Mesenteric fat pad (tissue), 1 donor: ENCODE measurements around the gene LRRTM4. TPM values are rescaled to one million over a fixed set of nuclear protein-coding genes. Genes with fewer than 3 reads are reported as not detected.

Experiments used
- DNase-seq: peaks from one replicate; pipeline ENCODE4 v3.0.0-alpha.2; 2020; ENCODE audit warnings: low spot score
- total RNA-seq: library from RNA; stranded (reverse); fragmentation: NEBNext Ultra II Directional; extraction: Animal tissue kit (Norgen Biotek cat#: 25700); gene quantifications from one replicate; pipeline ENCODE4 v1.2.1, GENCODE V29; 2021
- donor health status: DM: yes; HTN: yes; CAD: no.

LRRTM4 gene
- total RNA-seq, 1 donor from 2014 or later, result 0.55 TPM

- no peak for DNase-seq
Measured at GRCh38 chr2:77001895-77002294, 520.3 kb downstream of the LRRTM4 start.

GRCh38 chr2:76998704-76999103 is 523.5 kb downstream of the LRRTM4 start:
- DNase-seq, result no peak

GRCh38 chr2:76998152-76998551 is 524.0 kb downstream of the LRRTM4 start:
- DNase-seq, result no peak

- no peak for DNase-seq
Measured at GRCh38 chr2:76997296-76997695, 524.9 kb downstream of the LRRTM4 start.

- DNase-seq, result no peak
Measured at GRCh38 chr2:76985387-76986136, 536.6 kb downstream of the LRRTM4 start.

GRCh38 chr2:76984359-76984758 is 537.8 kb downstream of the LRRTM4 start:
- DNase-seq, result no peak

GRCh38 chr2:76980067-76980787 is 541.9 kb downstream of the LRRTM4 start:
- DNase-seq, result no peak

- DNase-seq, result no peak
Measured at GRCh38 chr2:76977846-76978727, 544.1 kb downstream of the LRRTM4 start.

GRCh38 chr2:76975752-76976151 is 546.4 kb downstream of the LRRTM4 start:
- DNase-seq, result no peak

GRCh38 chr2:76973610-76974009 is 548.6 kb downstream of the LRRTM4 start:
- DNase-seq, result no peak

GRCh38 chr2:76965772-76966171 is 556.4 kb downstream of the LRRTM4 start:
- no peak for DNase-seq

- DNase-seq, result no peak
Measured at GRCh38 chr2:76958749-76959148, 563.4 kb downstream of the LRRTM4 start.

GRCh38 chr2:76953733-76954347 is 568.3 kb downstream of the LRRTM4 start:
- DNase-seq, result no peak

- no peak for DNase-seq
Measured at GRCh38 chr2:76946631-76947145, 575.5 kb downstream of the LRRTM4 start.

- DNase-seq, result no peak
Measured at GRCh38 chr2:76940559-76940958, 581.6 kb downstream of the LRRTM4 start.

GRCh38 chr2:76938153-76938552 is 584.0 kb downstream of the LRRTM4 start:
- no peak for DNase-seq

- DNase-seq, result no peak
Measured at GRCh38 chr2:76932550-76932949, 589.6 kb downstream of the LRRTM4 start.

GRCh38 chr2:76930056-76930744 is 592.0 kb downstream of the LRRTM4 start:
- DNase-seq, result no peak

- DNase-seq, result no peak
Measured at GRCh38 chr2:76928026-76928425, 594.1 kb downstream of the LRRTM4 start.

- DNase-seq, result no peak
Measured at GRCh38 chr2:76921006-76921405, 601.2 kb downstream of the LRRTM4 start.
